Effector memory CD4-positive, alpha-beta T cell (primary cell): ENCODE results near the gene UBN2.

Source experiments
- DNase-seq, 3 donors: peaks; one replicate each; pipeline ENCODE4 v3.0.0-alpha.2; 2020
- H3K27ac ChIP-seq: 2 replicates; pipeline ENCODE4 v1.7.0; 2013; ENCODE audit warnings: mild to moderate bottlenecking, low read length, moderate library complexity; ENCODE audit not compliant: insufficient read depth, poor library complexity, severe bottlenecking
- H3K27me3 ChIP-seq: replicated peaks from 2 replicates; pipeline ENCODE4 v1.7.0; 2013; ENCODE audit warnings: mild to moderate bottlenecking, low read length; ENCODE audit not compliant: insufficient read depth, control insufficient read depth, poor library complexity, severe bottlenecking
- H3K36me3 ChIP-seq: 2 replicates; pipeline ENCODE4 v1.7.0; 2013; ENCODE audit warnings: mild to moderate bottlenecking, low read length, moderate library complexity; ENCODE audit not compliant: control insufficient read depth, insufficient read depth
- H3K4me1 ChIP-seq: 2 replicates; pipeline ENCODE4 v1.7.0; 2013; ENCODE audit warnings: low read length, mild to moderate bottlenecking; ENCODE audit not compliant: control insufficient read depth, insufficient read depth, poor library complexity, severe bottlenecking
- H3K4me3 ChIP-seq: 2 replicates; pipeline ENCODE4 v1.7.0; 2013; ENCODE audit warnings: low read length, low read depth, mild to moderate bottlenecking; ENCODE audit not compliant: insufficient read depth, poor library complexity, severe bottlenecking
- H3K9me3 ChIP-seq: 2 replicates; pipeline ENCODE4 v1.7.0; 2013; ENCODE audit warnings: mild to moderate bottlenecking, low read length, moderate library complexity; ENCODE audit not compliant: control insufficient read depth

Gene UBN2

GRCh38 chr7:139252451-139252850, 21.4 kb downstream of the UBN2 start:
- no peaks in the 10 kb centered on the region for H3K27me3 ChIP-seq
- H3K27ac ChIP-seq, result no peak overlapping the region
- H3K4me3 ChIP-seq, result no peak overlapping the region
- H3K9me3 ChIP-seq, result no peaks in the 10 kb centered on the region
- DNase-seq, result no peak
- H3K4me1 ChIP-seq, result no peaks in the 10 kb centered on the region
- no peaks in the 10 kb centered on the region for H3K36me3 ChIP-seq

- no peak overlapping the region for H3K4me3 ChIP-seq
- no peaks in the 10 kb centered on the region for H3K27me3 ChIP-seq
- H3K36me3 ChIP-seq, result peaks cover 7% of the 10 kb centered on the region
- no peaks in the 10 kb centered on the region for H3K4me1 ChIP-seq
- DNase-seq, result no peak
- no peaks in the 10 kb centered on the region for H3K9me3 ChIP-seq
- no peak overlapping the region for H3K27ac ChIP-seq
These were observed 23.2 kb downstream of the UBN2 start for GRCh38 chr7:139254281-139254680.

GRCh38 chr7:139254728-139255127, 23.7 kb downstream of the UBN2 start:
- Histone ChIP-seq H3K9me3 (no peaks in the 10 kb centered on the region), H3K27me3 (no peaks in the 10 kb centered on the region), H3K4me1 (no peaks in the 10 kb centered on the region), H3K36me3 (peaks cover 10% of the 10 kb centered on the region), H3K27ac (no peak overlapping the region), H3K4me3 (no peak overlapping the region)
- no peak for DNase-seq

- Histone ChIP-seq H3K27me3 (no peaks in the 10 kb centered on the region), H3K9me3 (no peaks in the 10 kb centered on the region), H3K4me1 (no peaks in the 10 kb centered on the region), H3K4me3 (no peak overlapping the region), H3K27ac (no peak overlapping the region), H3K36me3 (peaks cover 13% of the 10 kb centered on the region)
- DNase-seq, result no peak
These were observed 24.3 kb downstream of the UBN2 start for GRCh38 chr7:139255290-139255689.

GRCh38 chr7:139259142-139259541, 28.1 kb downstream of the UBN2 start:
- Histone ChIP-seq H3K27ac (no peak overlapping the region), H3K27me3 (no peaks in the 10 kb centered on the region), H3K9me3 (no peaks in the 10 kb centered on the region), H3K36me3 (peaks cover 28% of the 10 kb centered on the region), H3K4me3 (no peak overlapping the region), H3K4me1 (no peaks in the 10 kb centered on the region)
- DNase-seq, result no peak

- no peaks in the 10 kb centered on the region for H3K9me3 ChIP-seq
- no peak for DNase-seq
- no peaks in the 10 kb centered on the region for H3K27me3 ChIP-seq
- H3K27ac ChIP-seq, result no peak overlapping the region
- H3K4me1 ChIP-seq, result no peaks in the 10 kb centered on the region
- H3K36me3 ChIP-seq, result peaks cover 42% of the 10 kb centered on the region
- no peak overlapping the region for H3K4me3 ChIP-seq
These were observed 33.2 kb downstream of the UBN2 start for GRCh38 chr7:139264220-139264619.

- no peaks in the 10 kb centered on the region for H3K9me3 ChIP-seq
- DNase-seq, result no peak
- H3K36me3 ChIP-seq, result peaks cover 40% of the 10 kb centered on the region
- no peak overlapping the region for H3K4me3 ChIP-seq
- H3K27me3 ChIP-seq, result no peaks in the 10 kb centered on the region
- H3K4me1 ChIP-seq, result no peaks in the 10 kb centered on the region
- no peak overlapping the region for H3K27ac ChIP-seq
These were observed 34.6 kb downstream of the UBN2 start for GRCh38 chr7:139265673-139266072.

GRCh38 chr7:139271718-139272628, 40.9 kb downstream of the UBN2 start:
- no peak overlapping the region for H3K4me3 ChIP-seq
- no peaks in the 10 kb centered on the region for H3K27me3 ChIP-seq
- no peaks in the 10 kb centered on the region for H3K4me1 ChIP-seq
- H3K27ac ChIP-seq, result no peak overlapping the region
- H3K36me3 ChIP-seq, result peaks cover 39% of the 10 kb centered on the region
- DNase-seq, result no peak
- no peaks in the 10 kb centered on the region for H3K9me3 ChIP-seq

GRCh38 chr7:139284252-139284896, 53.3 kb downstream of the UBN2 start:
- Histone ChIP-seq H3K27ac (no peak overlapping the region), H3K36me3 (peaks cover 19% of the 10 kb centered on the region), H3K4me1 (no peaks in the 10 kb centered on the region), H3K4me3 (no peak overlapping the region), H3K27me3 (no peaks in the 10 kb centered on the region), H3K9me3 (no peaks in the 10 kb centered on the region)
- DNase-seq, result no peak

- H3K4me3 ChIP-seq, result no peak overlapping the region
- H3K9me3 ChIP-seq, result no peaks in the 10 kb centered on the region
- no peak overlapping the region for H3K27ac ChIP-seq
- H3K4me1 ChIP-seq, result no peaks in the 10 kb centered on the region
- peaks cover 19% of the 10 kb centered on the region for H3K36me3 ChIP-seq
- H3K27me3 ChIP-seq, result no peaks in the 10 kb centered on the region
- DNase-seq, result no peak
These were observed 55.1 kb downstream of the UBN2 start for GRCh38 chr7:139286144-139286543.
